Measurements from ENCODE around the gene TRAF2. TPM values are rescaled to one million over a fixed set of nuclear protein-coding genes. Genes with fewer than 3 reads are reported as not detected.

Gene TRAF2
- total and polyA plus RNA-seq, 2 of the 13 experiments (the other 11 are each of a cell fraction or from before 2014, with no cell fraction given) = 12.4 to 13.6 TPM

DNA sequence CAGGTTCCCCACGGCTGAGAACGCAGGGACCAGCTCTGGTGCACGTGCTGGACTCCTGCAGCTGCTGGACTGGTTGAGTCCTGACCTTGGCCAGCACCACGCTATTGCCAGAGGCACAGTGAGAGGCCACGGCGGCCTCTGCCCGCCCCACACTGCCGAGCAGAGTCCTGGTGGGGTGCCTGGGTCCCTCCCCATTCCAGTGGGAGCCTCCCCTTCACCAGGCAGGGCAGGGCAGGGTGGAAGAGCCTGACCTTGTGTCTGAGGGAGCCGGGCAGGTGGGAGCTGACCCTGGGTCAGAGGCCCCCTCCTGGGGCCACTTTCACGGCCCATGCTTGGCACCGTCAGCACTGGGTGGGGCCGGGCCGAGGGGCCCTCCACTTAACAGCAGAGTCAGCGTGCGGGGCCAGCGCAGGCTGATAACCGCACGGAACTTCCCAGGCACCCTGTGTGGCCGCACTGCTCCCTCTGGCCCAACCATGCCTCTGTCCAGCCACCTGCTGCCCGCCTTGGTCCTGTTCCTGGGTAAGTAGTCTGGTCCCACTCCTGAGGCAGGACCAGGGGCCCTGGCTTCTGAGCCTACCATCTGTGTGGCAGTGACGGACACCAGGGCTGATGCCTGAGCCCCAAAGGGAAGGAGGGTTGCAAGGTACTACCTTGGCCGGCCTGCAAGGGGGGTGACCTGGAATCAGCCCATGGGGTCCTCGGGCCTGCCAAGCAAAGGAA is 34.2 kb upstream of the TRAF2 start, which contains the start of gene MAMDC4 (continued):
- TF ChIP-seq, protein P1, sequence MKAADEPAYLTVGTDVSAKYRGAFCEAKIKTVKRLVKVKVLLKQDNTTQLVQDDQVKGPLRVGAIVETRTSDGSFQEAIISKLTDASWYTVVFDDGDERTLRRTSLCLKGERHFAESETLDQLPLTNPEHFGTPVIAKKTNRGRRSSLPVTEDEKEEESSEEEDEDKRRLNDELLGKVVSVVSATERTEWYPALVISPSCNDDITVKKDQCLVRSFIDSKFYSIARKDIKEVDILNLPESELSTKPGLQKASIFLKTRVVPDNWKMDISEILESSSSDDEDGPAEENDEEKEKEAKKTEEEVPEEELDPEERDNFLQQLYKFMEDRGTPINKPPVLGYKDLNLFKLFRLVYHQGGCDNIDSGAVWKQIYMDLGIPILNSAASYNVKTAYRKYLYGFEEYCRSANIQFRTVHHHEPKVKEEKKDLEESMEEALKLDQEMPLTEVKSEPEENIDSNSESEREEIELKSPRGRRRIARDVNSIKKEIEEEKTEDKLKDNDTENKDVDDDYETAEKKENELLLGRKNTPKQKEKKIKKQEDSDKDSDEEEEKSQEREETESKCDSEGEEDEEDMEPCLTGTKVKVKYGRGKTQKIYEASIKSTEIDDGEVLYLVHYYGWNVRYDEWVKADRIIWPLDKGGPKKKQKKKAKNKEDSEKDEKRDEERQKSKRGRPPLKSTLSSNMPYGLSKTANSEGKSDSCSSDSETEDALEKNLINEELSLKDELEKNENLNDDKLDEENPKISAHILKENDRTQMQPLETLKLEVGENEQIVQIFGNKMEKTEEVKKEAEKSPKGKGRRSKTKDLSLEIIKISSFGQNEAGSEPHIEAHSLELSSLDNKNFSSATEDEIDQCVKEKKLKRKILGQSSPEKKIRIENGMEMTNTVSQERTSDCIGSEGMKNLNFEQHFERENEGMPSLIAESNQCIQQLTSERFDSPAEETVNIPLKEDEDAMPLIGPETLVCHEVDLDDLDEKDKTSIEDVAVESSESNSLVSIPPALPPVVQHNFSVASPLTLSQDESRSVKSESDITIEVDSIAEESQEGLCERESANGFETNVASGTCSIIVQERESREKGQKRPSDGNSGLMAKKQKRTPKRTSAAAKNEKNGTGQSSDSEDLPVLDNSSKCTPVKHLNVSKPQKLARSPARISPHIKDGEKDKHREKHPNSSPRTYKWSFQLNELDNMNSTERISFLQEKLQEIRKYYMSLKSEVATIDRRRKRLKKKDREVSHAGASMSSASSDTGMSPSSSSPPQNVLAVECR (CRISPR knock-in tag; IDR thresholded peaks at IDR 0.05; ENCODE audit: borderline replicate concordance) = 0 out of 2 replicates have a peak, but pooled peaks have one; percentile 28
- no peak for TF ChIP-seq ZFP36 (IDR thresholded peaks at IDR 0.05; ENCODE audit: borderline replicate concordance, low read depth, low read length, partially characterized antibody)
- no peak for TF ChIP-seq MTF2 (CRISPR knock-in tag; IDR thresholded peaks at IDR 0.05; ENCODE audit: borderline replicate concordance)
- 0 out of 2 replicates have a peak, but pooled peaks have one; percentile 45 for TF ChIP-seq TOPORS (CRISPR knock-in tag; IDR thresholded peaks at IDR 0.05)
- TF ChIP-seq, protein P2, sequence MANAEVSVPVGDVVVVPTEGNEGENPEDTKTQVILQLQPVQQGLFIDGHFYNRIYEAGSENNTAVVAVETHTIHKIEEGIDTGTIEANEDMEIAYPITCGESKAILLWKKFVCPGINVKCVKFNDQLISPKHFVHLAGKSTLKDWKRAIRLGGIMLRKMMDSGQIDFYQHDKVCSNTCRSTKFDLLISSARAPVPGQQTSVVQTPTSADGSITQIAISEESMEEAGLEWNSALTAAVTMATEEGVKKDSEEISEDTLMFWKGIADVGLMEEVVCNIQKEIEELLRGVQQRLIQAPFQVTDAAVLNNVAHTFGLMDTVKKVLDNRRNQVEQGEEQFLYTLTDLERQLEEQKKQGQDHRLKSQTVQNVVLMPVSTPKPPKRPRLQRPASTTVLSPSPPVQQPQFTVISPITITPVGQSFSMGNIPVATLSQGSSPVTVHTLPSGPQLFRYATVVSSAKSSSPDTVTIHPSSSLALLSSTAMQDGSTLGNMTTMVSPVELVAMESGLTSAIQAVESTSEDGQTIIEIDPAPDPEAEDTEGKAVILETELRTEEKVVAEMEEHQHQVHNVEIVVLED (CRISPR knock-in tag; IDR thresholded peaks at IDR 0.05; ENCODE audit: borderline replicate concordance) = no peak
- TF ChIP-seq NFIC (IDR thresholded peaks at IDR 0.05; ENCODE audit: low read length) = no peak
- TF ChIP-seq HNRNPL (IDR thresholded peaks at IDR 0.05; ENCODE audit: low read depth, low read length) = 0 out of 2 replicates have a peak, but pooled peaks have one; percentile 5
- TF ChIP-seq, protein P3, sequence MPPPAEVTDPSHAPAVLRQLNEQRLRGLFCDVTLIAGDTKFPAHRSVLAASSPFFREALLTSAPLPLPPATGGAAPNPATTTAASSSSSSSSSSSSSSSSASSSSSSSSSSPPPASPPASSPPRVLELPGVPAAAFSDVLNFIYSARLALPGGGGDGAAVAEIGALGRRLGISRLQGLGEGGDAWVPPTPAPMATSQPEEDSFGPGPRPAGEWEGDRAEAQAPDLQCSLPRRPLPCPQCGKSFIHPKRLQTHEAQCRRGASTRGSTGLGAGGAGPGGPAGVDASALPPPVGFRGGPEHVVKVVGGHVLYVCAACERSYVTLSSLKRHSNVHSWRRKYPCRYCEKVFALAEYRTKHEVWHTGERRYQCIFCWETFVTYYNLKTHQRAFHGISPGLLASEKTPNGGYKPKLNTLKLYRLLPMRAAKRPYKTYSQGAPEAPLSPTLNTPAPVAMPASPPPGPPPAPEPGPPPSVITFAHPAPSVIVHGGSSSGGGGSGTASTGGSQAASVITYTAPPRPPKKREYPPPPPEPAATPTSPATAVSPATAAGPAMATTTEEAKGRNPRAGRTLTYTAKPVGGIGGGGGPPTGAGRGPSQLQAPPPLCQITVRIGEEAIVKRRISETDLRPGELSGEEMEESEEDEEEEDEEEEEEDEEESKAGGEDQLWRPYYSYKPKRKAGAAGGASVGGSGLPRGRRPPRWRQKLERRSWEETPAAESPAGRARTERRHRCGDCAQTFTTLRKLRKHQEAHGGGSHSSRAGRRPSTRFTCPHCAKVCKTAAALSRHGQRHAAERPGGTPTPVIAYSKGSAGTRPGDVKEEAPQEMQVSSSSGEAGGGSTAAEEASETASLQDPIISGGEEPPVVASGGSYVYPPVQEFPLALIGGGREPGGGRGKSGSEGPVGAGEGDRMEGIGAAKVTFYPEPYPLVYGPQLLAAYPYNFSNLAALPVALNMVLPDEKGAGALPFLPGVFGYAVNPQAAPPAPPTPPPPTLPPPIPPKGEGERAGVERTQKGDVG (CRISPR knock-in tag; IDR thresholded peaks at IDR 0.05; ENCODE audit: borderline replicate concordance) = 0 out of 2 replicates have a peak, but pooled peaks have one; percentile 40
- TF ChIP-seq, protein P4, sequence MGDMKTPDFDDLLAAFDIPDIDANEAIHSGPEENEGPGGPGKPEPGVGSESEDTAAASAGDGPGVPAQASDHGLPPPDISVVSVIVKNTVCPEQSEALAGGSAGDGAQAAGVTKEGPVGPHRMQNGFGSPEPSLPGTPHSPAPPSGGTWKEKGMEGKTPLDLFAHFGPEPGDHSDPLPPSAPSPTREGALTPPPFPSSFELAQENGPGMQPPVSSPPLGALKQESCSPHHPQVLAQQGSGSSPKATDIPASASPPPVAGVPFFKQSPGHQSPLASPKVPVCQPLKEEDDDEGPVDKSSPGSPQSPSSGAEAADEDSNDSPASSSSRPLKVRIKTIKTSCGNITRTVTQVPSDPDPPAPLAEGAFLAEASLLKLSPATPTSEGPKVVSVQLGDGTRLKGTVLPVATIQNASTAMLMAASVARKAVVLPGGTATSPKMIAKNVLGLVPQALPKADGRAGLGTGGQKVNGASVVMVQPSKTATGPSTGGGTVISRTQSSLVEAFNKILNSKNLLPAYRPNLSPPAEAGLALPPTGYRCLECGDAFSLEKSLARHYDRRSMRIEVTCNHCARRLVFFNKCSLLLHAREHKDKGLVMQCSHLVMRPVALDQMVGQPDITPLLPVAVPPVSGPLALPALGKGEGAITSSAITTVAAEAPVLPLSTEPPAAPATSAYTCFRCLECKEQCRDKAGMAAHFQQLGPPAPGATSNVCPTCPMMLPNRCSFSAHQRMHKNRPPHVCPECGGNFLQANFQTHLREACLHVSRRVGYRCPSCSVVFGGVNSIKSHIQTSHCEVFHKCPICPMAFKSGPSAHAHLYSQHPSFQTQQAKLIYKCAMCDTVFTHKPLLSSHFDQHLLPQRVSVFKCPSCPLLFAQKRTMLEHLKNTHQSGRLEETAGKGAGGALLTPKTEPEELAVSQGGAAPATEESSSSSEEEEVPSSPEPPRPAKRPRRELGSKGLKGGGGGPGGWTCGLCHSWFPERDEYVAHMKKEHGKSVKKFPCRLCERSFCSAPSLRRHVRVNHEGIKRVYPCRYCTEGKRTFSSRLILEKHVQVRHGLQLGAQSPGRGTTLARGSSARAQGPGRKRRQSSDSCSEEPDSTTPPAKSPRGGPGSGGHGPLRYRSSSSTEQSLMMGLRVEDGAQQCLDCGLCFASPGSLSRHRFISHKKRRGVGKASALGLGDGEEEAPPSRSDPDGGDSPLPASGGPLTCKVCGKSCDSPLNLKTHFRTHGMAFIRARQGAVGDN (CRISPR knock-in tag; IDR thresholded peaks at IDR 0.05) = peak; percentile 63
- TF ChIP-seq IRX3 (CRISPR knock-in tag; IDR thresholded peaks at IDR 0.05; ENCODE audit: borderline replicate concordance, low read depth) = 0 out of 2 replicates have a peak, but pooled peaks have one; percentile 7
- no peak for TF ChIP-seq MBD4 (IDR thresholded peaks at IDR 0.05; ENCODE audit: borderline replicate concordance, low read length)
- TF ChIP-seq ZNF333 (CRISPR knock-in tag; IDR thresholded peaks at IDR 0.05; ENCODE audit: borderline replicate concordance) = 0 out of 2 replicates have a peak, but pooled peaks have one; percentile 14
- TF ChIP-seq ZNF350 (CRISPR knock-in tag; IDR thresholded peaks at IDR 0.05; ENCODE audit: borderline replicate concordance, low read depth) = no peak
- TF ChIP-seq KAT2B (IDR thresholded peaks at IDR 0.05; ENCODE audit: borderline replicate concordance, low read depth, low read length) = no peak
